ENCODE data around the gene CH25H.

The CH25H gene

DNA sequence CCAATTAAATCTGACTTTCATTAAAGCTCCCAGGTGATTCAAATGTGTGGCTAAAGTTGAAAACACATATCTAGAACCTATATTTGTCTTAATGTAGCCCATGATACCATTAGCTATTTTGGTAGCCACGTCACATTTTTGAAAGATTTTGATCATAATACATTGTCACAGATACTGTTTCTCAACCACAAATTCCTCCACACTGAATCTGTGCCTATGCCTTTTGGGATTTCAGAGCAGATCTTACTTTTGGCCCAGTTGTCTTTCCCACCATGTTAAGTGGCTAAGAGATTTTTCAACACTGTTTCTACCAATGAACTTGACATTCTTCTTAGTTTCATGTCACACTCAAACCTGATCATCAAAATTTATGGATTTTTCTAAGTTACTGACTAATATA is 47.4 kb downstream of the CH25H start:
- TF ChIP-seq, protein P1, sequence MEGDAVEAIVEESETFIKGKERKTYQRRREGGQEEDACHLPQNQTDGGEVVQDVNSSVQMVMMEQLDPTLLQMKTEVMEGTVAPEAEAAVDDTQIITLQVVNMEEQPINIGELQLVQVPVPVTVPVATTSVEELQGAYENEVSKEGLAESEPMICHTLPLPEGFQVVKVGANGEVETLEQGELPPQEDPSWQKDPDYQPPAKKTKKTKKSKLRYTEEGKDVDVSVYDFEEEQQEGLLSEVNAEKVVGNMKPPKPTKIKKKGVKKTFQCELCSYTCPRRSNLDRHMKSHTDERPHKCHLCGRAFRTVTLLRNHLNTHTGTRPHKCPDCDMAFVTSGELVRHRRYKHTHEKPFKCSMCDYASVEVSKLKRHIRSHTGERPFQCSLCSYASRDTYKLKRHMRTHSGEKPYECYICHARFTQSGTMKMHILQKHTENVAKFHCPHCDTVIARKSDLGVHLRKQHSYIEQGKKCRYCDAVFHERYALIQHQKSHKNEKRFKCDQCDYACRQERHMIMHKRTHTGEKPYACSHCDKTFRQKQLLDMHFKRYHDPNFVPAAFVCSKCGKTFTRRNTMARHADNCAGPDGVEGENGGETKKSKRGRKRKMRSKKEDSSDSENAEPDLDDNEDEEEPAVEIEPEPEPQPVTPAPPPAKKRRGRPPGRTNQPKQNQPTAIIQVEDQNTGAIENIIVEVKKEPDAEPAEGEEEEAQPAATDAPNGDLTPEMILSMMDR (IDR thresholded peaks at IDR 0.05; ENCODE audit: low read depth, low read length, missing control alignments) = no peak
- H3K4me3 ChIP-seq (ENCODE audit: low read depth, low read length) = no peak overlapping the region

DNA sequence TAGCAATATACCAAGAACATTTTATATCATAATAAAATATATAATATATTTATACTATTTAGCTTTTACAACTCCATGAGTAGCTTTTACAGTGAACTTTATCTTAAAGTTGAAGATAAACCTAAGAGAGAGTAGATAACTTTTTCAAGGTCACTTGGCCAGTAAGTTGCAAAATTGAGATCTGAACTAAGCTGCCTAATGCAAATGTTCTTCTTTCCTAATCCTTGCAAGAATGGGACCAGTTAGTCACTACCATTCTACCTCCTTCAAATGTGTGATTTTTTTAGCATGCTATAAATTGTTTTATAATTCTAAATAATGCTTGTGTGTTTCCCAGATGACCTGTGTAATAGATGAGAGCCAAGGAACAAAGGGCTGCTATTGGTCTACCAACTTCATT is 47.8 kb downstream of the CH25H start:
- TF ChIP-seq, protein P1 (IDR thresholded peaks at IDR 0.05; ENCODE audit: low read depth, low read length, missing control alignments) = no peak
- DNase-seq (ENCODE audit: low read depth) = no peak
- H3K4me3 ChIP-seq (ENCODE audit: low read depth, low read length) = no peak overlapping the region

More for the DNA sequence above, 47.4 kb downstream of the CH25H start:
- DNase-seq (ENCODE audit: low read depth) = no peak

DNA sequence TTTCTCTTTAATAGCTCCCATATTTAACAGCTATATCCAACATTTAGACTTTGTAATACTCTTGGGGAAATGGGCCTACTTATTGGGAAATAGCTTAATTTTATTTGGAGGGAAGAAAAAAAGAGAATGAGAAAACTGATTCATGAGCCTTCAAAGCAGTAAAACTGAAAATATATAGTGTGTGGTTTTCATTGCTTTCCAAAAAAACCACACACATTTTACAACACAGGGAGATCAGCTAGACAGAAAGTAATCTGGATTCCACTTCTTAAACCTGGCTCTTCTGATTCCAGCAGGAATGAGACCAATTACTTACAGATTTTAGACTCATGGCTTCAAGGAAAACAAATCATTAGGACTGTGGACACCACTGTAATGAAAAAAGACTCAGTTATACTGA is 48.7 kb downstream of the CH25H start:
- TF ChIP-seq, protein P1 (IDR thresholded peaks at IDR 0.05; ENCODE audit: low read depth, low read length, missing control alignments) = no peak
- no peak overlapping the region for H3K4me3 ChIP-seq (ENCODE audit: low read depth, low read length)
- DNase-seq (ENCODE audit: low read depth) = no peak

DNA sequence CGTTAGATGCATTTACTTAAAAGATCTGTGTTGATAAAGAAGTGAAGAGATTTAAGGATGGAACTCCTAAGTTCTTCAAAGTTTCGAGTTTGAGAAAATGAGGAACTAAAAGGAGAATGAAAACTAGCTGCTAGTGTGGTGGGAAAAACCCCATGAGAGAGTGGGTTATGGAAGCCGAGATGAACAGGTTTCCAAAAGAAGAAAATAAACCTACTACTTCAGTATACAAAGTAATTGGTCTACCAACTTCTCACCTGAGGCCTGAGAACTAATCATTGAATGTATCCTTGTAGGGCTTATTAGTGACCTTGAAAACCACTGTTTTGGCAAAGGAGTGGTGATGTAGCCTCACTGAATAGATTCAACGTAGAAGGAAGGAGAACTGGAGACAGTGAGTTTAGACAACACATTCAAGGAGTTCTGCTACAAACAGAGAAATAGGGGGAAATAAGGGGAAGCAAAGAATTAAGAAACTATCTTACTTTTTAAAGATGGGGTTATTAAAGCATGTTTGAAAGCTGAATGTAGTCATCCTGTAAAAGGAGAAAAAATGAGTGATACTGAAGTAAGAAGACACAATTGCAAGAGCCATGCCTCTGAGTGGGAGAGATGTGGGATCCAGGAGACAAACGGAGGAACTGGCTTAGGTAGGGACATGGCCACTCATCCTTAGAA is 50.8 kb downstream of the CH25H start:
- no peak overlapping the region for H3K4me3 ChIP-seq (ENCODE audit: low read depth, low read length)
- no peak for DNase-seq (ENCODE audit: low read depth)
- TF ChIP-seq, protein P1 (IDR thresholded peaks at IDR 0.05; ENCODE audit: low read depth, low read length, missing control alignments) = no peak
